NCI-H128 (cell line): ENCODE results near the gene CASZ1.
A peak's percentile ranks its signal among the peaks of the same experiment; 100 is the strongest.

Source experiments
- DNase-seq: peaks from one replicate; lab custom pipeline; 2025; ENCODE audit not compliant: unreplicated experiment; lab: John Stamatoyannopoulos, UW

CASZ1 gene

GRCh38 chr1:10756842-10757241 lies 39.6 kb downstream of the CASZ1 start:
- no peak for DNase-seq

DNA sequence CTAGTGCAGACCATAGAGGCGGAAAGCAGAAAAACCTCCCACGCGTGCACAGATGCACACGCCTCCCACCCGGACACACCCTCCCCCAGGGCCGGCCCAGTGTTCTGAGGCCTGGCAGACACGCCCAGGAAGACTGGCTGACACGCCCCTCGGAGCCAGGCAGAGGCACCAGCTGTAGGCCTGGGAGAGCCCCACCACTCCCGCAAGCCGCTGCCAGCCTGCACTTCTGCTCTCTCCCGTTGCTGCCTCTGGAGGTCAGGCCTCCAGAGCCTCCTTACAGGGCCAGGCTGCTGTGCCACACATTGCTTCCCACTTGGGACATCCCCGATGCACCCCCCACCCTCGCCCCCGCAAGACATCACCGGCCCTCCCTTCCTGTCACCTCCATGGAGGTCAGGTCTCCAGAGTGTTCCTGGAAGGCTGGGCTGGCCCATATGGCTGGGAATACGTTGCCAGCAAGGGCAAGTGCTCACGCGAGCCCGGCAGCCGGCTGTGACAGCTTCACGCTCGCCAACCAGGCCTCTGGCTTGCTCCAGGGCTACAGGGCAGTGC lies 40.4 kb downstream of the CASZ1 start:
- no peak for DNase-seq

GRCh38 chr1:10754568-10755329 lies 41.7 kb downstream of the CASZ1 start:
- DNase-seq, result no peak

GRCh38 chr1:10753299-10753698 lies 43.1 kb downstream of the CASZ1 start:
- DNase-seq, result no peak

GRCh38 chr1:10751561-10752085 lies 44.8 kb downstream of the CASZ1 start:
- no peak for DNase-seq

DNA sequence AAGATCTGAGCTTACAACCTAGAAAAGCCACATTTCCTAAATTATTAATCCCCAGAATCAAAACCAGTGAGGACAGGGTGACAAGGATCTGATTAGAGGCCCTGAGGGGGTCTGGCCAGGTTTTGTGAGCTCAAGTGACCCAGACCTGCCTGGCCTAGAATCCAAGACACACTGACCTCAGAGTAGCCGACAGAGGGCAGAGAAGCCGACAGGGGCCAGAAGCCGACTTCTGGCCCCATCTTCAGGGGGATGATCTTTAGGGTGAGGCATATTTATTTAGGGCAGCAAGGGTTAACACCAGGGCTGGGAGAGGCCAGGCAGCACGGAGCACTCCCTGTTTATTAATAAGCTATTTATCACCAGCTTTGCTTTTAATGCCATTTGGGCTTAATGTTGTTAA lies 45.3 kb downstream of the CASZ1 start:
- no peak for DNase-seq

- DNase-seq, result no peak
These were observed 50.5 kb downstream of the CASZ1 start for GRCh38 chr1:10745886-10746455.

DNA sequence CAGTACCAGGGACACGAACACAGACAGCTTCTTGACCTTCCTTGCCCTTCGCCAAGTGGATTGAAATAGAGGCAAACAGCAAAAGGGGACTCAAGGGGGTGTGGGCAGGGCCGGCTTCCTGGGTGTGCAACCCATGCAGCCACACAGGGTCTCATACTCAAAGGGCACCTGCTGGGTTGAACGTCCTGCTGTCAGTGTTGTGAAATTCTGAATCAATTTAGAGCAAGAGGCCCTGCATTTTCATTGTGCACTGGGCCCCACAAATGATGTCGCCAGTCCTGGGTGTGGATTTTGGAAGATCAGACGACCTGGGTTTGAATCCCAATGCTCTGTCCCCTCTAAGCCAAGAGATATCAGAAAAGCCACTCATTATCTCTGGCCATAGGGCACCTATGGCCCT lies 51.1 kb downstream of the CASZ1 start:
- DNase-seq, result no peak

GRCh38 chr1:10744654-10745238 lies 51.7 kb downstream of the CASZ1 start:
- no peak for DNase-seq

- DNase-seq, result no peak
These were observed 52.4 kb downstream of the CASZ1 start for GRCh38 chr1:10744029-10744428.

DNA sequence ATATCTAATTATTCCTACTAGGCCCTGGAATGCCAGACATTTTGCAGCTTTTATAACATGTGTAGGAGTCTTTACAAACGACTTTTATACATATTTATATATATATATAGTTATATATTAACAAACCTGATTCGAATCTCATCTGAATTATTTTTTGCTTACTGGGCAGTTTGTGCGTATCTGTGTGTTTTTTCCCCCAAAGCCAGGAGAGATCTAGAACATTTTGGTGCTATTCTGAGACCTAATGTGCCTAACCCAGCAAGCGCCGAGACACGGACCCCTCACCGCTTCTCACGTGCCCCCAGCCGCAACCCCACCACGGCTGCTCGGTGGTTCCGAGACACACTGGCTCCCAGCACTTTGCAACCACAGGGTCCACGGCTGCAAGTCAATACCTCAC lies 54.8 kb downstream of the CASZ1 start:
- no peak for DNase-seq

GRCh38 chr1:10740123-10740522 lies 56.3 kb downstream of the CASZ1 start:
- DNase-seq, result no peak

- no peak for DNase-seq
These were observed 56.9 kb downstream of the CASZ1 start for GRCh38 chr1:10739589-10739988.

- no peak for DNase-seq
These were observed 58.1 kb downstream of the CASZ1 start for GRCh38 chr1:10738061-10739058.

- DNase-seq, result no peak
These were observed 58.8 kb downstream of the CASZ1 start for GRCh38 chr1:10737651-10738050.

GRCh38 chr1:10736634-10737586 lies 59.5 kb downstream of the CASZ1 start:
- DNase-seq, result no peak

DNA sequence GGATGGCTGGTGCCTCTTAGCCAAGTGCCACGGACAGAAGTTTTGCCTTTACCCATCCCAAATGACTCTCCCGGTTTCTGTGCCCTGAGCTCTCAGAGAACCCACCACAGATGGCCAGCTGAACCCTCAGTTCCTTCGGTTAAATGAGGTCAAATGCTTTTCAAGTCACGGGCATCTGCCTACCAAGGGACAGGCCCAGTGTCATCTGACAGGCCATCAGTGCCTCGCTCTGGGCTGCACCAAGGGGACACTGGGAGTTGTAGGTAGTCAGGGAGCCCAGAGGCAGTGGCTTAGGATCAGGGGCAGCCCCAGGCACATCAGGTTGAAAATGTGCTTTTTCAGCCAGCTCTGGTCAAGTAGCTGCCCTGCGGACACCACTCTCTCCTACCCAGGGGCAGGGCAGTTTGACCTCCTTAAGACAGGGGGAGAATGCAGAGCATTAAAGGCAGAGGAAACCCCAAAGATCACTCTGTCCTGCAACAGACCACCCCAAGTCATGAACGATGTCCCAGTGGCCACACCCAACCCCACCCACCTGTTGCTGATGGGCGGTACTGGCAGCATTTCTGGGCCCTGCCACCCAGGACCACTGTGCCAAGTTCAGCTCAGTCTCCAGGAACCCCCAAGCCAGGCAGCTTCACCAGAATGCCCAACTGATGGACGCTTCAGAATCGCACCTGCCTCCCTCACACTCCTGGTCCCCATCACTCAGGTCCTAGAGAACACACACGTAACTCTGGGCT lies 60.7 kb downstream of the CASZ1 start:
- DNase-seq, result no peak

GRCh38 chr1:10734962-10735544 lies 61.4 kb downstream of the CASZ1 start:
- peak; percentile 41 for DNase-seq

DNA sequence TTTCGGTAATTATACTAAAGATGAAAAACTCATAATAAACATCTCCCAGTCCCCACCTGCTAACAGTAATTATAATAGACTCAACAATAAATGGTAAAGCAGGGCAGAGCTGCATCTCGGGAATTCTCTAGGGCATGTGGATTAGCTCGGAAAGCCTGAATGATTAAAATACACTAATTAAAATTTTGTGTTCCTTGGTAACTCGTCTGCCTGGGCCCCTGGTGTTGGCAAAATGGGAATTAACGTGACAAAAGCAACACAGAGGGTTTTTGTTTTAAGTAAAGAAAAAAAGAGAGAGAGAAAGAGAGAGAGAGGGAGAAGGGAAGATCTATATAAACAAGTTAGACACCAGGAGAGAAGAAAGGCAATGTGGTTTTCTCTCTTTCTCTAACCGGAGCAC lies 62.1 kb downstream of the CASZ1 start:
- no peak for DNase-seq
